HuH-7 (cell line): ENCODE measurements around the gene APP.
"Not testable (repeated sequence)": the region's sequence is repeated elsewhere in the genome, so short reads cannot be mapped to it uniquely, and the experiment has no call there.

ENCODE experiments used
- DNase-seq: peaks from one replicate; pipeline ENCODE4 v3.0.0; 2011; ENCODE audit warnings: low spot score

APP gene

GRCh38 chr21:26064506-26064905, 106.1 kb downstream of the APP start:
- no peak for DNase-seq

DNA sequence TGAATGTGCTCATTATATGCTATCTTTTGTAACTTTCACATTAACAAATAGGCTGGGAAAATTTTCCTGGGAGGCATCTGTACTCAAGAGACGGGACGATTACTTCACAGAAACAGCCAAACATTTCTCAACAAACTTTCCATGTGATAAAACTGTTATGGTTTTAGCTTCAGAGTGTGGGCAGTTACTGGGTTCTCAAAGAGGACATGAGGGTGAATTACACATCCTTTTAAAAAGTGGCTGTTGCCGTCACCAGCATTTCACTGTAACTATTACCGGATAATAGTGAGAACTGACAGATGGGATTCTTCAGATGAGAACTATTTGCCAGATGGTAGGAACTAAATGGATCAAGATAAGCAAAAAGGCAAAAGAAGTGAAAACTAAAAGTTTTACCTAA, 109.1 kb downstream of the APP start:
- no peak for DNase-seq

DNA sequence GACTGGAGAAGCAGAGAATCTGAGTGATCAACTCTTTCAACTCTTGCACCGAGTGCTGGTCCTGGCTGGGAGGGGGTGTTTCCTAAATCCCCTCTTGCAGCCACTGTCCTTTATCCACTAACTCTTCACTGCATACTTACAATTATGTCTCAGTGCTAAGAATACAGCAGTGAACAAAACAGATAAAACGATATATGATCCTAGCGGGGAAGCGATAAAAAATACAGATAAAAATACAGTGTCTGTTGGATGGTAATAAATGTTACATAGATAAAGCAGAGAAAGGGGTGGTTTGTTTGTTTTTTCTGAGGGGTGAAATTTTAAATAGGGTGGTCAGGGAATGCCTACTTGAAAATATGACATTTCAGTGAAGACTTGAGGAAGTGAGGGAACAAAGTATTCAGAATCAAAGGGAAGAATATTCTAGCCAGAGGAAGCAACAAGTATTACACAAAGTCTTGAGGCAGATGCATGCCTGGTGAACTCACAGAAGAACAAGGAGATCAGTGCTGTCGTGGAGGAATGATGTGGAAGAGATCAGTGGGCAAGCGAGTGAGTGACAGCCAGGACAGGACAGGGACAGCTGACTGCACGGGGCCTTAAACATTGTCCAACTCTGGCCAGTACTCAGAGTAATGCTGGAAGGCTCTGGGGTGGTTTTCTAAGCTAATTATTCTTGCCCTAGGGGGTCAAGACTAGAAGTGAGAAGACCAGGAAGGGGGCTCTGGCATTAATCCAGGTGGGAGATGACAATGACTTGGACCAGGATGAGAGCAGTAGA, 110.0 kb downstream of the APP start:
- DNase-seq, result no peak

DNA sequence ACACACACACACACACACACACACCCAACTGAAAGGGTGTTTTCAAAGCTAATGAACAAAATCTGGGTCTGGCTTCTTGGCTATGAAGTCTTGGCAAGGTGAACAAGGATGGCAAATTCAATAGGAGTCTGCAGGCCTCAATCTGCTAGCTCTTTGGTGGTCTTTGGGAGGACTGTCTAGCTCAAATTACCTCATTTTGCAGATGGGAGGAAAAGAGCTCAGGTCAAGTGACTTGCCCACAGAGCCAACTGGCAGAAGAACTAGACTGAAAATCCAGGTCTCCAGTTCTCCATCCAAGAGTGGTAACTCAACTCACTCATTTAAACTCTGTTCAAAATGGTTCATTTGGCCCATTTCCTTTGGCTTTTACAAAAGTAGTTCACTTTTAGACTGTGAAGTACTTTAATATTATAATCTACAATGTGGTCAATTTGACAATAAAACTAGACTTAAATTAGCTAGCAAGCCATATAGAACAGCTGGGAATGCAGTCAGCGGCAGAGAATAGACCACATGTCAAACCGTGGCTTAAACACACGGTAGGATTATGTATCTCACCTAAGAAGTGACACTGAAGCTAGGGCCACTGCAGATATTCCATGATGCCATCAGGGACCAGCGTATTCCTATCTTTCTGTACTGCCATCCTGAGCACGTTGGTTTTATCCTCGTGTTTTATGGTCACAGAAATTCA, 112.9 kb downstream of the APP start:
- no peak for DNase-seq

DNA sequence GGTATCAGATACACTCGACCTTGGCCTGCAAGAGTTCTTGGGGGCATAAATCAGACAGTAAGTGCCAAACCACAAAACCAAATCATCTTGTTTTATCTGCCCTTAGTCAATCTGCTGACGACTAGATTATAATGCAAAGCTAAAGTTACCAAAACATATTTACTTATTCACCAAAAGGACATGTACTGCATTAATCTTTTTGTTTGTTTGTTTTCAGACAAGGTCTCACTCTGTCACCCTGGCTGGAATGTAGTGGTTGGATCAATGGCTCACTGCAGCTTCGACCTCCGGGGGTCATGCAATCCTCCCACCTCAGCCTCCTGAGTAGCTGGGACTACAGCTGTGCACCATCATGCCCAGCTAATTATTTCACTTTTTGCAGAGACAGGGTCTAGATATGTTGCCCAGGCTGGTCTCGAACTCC, 114.7 kb downstream of the APP start:
- DNase-seq, result no peak

GRCh38 chr21:26055010-26055409, 115.6 kb downstream of the APP start:
- no peak for DNase-seq

DNA sequence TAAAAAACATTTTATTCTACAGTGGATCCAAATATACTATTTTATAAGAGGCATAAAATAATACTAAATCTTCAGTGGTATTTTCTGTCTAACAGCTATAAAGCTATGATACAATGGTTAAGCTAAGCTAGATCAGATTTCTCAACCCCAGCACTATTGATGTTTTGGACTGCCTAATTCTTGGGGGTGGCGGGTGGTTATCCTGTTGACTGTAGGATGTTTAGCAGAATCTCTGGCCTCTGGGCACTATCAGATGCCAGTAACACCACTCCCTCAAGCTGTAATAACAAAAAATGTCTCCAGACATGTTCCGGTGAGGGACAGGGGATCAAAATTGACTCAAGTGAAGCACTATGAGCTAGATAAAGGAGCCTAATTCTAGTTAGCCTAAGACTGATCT, 118.5 kb downstream of the APP start:
- DNase-seq, result no peak

GRCh38 chr21:26050857-26051256, 119.7 kb downstream of the APP start:
- no peak for DNase-seq

- no peak for DNase-seq
Measured at GRCh38 chr21:26049803-26050202, 120.8 kb downstream of the APP start.

DNA sequence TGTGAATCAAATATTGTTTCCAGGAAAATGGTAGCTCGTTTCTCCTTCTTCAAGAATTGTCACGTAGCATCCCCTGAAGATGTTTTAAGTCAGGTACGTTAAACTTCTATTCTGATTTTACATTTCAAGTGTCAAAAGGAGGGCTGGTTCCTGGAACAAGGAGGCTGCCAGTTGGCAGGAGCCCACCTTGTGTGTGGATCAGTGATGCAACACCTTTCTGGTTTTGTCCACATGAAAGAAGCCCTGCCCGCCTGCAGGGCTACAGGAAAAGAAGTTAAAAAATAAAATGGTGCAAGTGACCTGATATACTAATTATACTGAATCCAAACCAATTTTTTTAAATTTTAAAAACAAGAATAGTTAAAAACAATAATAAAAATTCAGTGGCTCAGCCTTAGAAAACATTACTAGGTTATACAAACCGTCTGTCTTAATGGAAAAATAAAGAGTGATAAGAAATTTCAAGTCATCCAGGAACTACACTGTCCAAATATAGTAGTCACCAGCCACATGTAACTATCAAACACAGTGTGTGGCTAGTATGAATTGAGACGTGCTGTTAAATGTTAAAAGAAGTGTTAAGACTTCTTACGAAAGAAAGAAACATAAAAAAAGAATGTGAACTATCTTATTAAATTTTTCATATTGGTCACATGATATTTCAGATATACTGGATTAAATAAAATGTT, 123.1 kb downstream of the APP start:
- no peak for DNase-seq

GRCh38 chr21:26043891-26044290, 126.7 kb downstream of the APP start:
- no peak for DNase-seq

- DNase-seq, result no peak
Measured at GRCh38 chr21:26042181-26042876, 128.2 kb downstream of the APP start.

DNA sequence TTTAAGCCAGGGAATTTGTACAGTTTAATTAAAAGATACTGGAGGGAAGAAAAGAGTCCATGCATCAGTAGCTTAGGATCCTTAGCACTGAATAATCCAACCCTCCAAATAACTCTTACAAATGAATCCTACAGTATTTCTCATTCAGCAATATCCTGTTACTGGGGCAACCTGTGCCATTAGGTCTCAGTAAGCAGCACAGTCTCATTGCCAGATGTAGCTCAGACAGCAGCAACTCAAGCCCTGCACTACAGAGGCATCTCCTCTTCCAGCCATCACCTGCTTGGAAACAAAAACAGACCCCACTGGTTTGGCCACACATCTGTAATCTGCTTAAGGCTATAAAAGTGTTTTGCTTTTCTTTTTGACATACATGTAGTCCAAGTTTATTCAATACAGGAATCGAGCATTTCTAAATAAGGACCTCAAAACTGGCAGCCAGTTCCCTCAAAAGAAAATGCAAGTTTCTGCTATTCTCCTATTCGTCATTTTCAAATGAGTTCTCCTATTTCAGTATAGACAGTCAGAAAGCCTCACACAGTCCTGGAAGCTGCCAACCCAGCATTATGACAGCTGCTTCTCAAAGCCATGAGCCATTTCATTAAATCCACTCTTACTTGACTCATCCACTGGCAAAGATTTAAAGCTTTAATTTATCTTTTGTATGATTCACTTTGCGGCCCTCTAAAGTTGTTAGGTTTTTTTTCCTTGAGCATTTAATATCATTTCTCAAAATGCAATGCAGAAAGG, 129.0 kb downstream of the APP start:
- no peak for DNase-seq

- no peak for DNase-seq
Measured at GRCh38 chr21:26036916-26037315, 133.7 kb downstream of the APP start.

DNA sequence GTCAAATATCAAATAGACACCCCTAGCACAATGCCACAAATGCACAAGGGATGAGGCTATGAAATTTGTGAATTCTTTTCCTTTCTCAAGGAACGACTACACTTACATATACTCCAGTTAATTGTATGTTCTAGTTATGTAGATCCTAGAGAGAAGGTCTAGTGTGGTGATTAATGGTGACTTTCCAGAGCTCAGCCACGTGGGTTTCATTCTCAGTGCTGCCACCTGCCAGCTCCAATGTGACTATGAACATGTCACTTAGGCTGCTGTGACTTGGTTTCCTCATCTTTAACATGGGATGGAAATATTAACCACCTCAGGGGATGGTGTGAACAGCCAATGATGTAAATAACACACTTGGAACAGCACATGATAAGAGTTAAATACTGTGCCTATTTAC, 138.3 kb downstream of the APP start:
- no peak for DNase-seq

GRCh38 chr21:26028183-26028582, 142.4 kb downstream of the APP start:
- DNase-seq, result no peak

- no peak for DNase-seq
Measured at GRCh38 chr21:26027696-26028095, 142.9 kb downstream of the APP start.

DNA sequence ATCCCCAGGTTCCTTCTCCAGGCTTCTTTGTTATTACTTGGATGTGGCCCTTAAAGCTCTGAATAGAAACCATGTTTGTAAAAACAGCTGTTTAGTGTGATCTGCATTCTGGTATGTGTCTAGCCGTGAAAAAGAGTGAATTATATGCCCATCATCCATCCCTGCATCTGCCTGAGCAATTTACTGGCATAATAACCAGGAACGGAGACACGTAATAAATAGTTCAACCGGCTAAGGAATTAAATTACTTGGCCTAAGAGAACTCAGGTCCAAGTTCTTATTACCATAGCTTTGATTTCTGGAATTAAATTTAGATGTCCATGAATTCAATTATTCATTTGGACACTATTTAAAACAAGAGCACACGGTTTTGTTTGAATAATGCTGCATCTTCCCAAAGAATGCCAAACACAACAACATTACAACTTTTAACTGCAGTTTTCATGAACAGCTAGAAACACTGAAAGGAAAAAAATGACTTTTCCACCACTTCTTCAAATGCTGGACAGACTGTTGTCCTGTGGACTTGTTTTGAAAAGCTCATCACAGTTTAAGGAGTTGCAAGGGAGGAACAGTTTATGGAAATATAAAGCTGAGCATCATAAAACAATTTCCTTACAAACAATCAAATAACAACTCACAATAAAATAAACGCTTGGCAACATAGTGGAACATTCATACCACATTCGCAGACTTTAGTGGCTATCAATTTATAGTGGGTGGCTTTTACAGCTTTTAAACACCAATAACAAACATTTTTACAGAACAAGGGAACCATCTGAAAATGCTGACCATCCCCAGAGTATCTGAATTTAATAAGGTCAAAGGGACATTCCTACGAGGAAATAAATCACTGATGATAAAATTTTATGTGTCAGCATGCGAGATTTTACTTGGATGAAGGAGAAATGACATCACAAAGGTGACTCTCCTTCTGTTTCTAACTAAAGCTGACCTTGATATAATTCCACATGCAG, 144.7 kb downstream of the APP start:
- no peak for DNase-seq

GRCh38 chr21:26023406-26023805, 147.2 kb downstream of the APP start:
- not testable (repeated sequence) for DNase-seq

DNA sequence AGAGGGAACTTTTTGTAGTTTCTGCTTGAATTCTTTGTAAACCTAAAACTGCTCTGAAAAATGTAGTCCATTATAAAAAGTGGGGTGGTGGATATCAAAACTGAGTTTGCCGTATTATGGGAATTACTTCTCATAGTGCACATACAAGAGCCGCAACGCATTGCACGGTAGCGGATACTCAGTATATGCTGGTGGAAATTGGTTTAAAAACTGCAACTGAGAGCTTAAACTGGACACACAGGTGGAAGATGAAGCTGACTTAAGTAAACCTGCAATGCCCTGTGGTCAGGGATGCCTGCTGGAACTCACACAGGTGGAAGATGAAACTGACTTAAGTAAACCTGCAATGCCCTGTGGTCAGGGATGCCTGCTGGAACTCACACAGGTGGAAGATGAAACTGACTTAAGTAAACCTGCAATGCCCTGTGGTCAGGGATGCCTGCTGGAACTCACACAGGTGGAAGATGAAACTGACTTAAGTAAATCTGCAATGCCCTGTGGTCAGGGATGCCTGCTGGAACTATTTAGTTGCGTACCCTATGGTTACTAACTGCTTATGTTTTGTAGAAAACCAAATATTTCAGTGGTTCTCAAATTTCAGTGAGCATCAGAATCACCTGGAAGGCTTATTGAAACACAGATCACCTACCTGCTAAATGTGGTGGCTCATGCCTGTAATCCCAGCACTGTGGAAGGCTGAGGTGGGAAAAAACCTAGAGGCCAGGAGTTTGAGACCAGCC, 147.8 kb downstream of the APP start:
- DNase-seq, result not testable (repeated sequence)
